HG03097 (cell line): Measurements from ENCODE around the gene NUB1.

Experiments used
- ATAC-seq: cut with Tn5 transposase; IDR thresholded peaks from one replicate; pipeline ENCODE4 v1.9.1; 2021; ENCODE audit not compliant: unreplicated experiment, low FRiP score

The NUB1 gene

GRCh38 chr7:151386301-151387160, 44.9 kb downstream of the NUB1 start:
- no peak for ATAC-seq

GRCh38 chr7:151387161-151388006, 45.8 kb downstream of the NUB1 start:
- no peak for ATAC-seq

GRCh38 chr7:151388007-151388297, 46.3 kb downstream of the NUB1 start:
- ATAC-seq: no peak

GRCh38 chr7:151388430-151388829, 46.8 kb downstream of the NUB1 start:
- ATAC-seq: no peak

- no peak for ATAC-seq
Measured at GRCh38 chr7:151389096-151389767, 47.6 kb downstream of the NUB1 start.

- ATAC-seq: no peak
Measured at GRCh38 chr7:151389768-151390597, 48.4 kb downstream of the NUB1 start.

GRCh38 chr7:151390598-151391357, 49.2 kb downstream of the NUB1 start:
- no peak for ATAC-seq

GRCh38 chr7:151391358-151391730, 49.7 kb downstream of the NUB1 start:
- ATAC-seq: no peak

- ATAC-seq: no peak
Measured at GRCh38 chr7:151392002-151392401, 50.4 kb downstream of the NUB1 start.

GRCh38 chr7:151392426-151392825, 50.8 kb downstream of the NUB1 start:
- no peak for ATAC-seq

GRCh38 chr7:151393031-151393977, 51.7 kb downstream of the NUB1 start:
- ATAC-seq: no peak

- no peak for ATAC-seq
Measured at GRCh38 chr7:151394076-151395035, 52.7 kb downstream of the NUB1 start.

- ATAC-seq: no peak
Measured at GRCh38 chr7:151395036-151395367, 53.4 kb downstream of the NUB1 start.

GRCh38 chr7:151396328-151396970, 54.8 kb downstream of the NUB1 start:
- no peak for ATAC-seq

GRCh38 chr7:151397026-151397425, 55.4 kb downstream of the NUB1 start:
- no peak for ATAC-seq

- no peak for ATAC-seq
Measured at GRCh38 chr7:151398446-151399304, 57.1 kb downstream of the NUB1 start.

GRCh38 chr7:151399305-151399601, 57.6 kb downstream of the NUB1 start:
- ATAC-seq: no peak
